Measurements from ENCODE around the gene ZNF423. TPM values are rescaled to one million over a fixed set of nuclear protein-coding genes. Genes with fewer than 3 reads are reported as not detected.

ZNF423 gene
- total RNA-seq, 2 experiments from 2014 or later = not detected

- TF ChIP-seq CTCF (IDR thresholded peaks at IDR 0.05) = no peak
- DNase-seq = no peak
- Mint-ChIP-seq H3K27me3 (peaks cover 26% of the 10 kb centered on the region), H3K4me1 (ENCODE audit: low read depth) (no peaks in the 10 kb centered on the region), H3K4me3 (no peak overlapping the region), H3K9me3 (no peaks in the 10 kb centered on the region), H3K27ac (no peak overlapping the region), H3K36me3 (ENCODE audit: low read depth) (no peaks in the 10 kb centered on the region)
- intact Hi-C loops (cut with micrococcal nuclease) = no loop called here
- POLR2A ChIA-PET = no interaction called here
- ATAC-seq = no peak
- CTCF ChIA-PET = no interaction called here
These were observed 4.5 kb downstream of the ZNF423 start for GRCh38 chr16:49851468-49851787.

DNA sequence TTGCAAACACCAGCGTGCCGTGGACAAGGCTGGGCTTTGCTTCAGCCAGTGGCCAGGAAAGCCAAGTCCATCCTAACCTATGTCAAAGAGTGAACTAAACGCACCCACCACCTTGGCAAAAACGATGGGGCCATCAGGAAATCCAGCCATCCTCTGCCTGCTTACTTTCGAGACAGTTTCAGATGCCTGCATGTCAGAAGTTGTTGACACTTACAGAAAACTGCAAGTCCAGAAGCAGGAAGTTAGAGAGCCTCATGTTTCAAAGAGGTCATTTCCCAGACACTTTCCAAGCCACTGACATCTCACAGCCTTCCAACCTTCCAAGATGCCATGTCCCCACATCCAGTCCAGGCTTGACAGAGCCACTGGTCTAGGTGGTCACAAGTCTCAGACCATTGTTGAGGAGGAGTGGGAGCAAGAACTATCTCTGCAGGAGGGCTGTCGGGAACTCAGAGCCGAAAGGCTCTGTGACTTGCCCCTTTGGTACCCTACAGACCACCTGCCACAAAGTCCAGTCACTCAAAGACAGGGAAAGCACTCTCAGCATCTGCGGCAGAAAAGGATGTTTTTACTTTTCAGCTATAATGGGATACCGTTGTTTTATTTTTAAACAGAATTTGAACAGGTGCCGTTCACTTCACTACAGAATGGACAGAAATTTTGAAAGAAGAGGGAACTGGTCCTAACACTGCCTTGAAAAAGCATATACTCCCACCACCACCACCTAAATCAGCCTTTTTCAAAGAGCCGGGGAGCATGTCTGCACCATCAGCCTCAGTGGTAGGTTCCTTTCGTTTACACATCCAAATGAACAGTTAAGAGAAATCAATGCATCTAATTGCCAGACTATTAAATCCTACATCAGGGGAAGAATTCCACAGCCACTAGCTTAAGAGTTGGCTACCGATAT, 5.1 kb downstream of the ZNF423 start:
- H3K36me3 Mint-ChIP-seq (ENCODE audit: low read depth) = no peaks in the 10 kb centered on the region
- no peaks in the 10 kb centered on the region for H3K4me1 Mint-ChIP-seq (ENCODE audit: low read depth)
- no peak overlapping the region for H3K27ac Mint-ChIP-seq
- DNase-seq (no peak), ATAC-seq (no peak)
- H3K4me3 Mint-ChIP-seq = no peak overlapping the region
- intact Hi-C loops (cut with micrococcal nuclease) = no loop called here
- H3K9me3 Mint-ChIP-seq = no peaks in the 10 kb centered on the region
- POLR2A ChIA-PET = no interaction called here
- peaks cover 28% of the 10 kb centered on the region for H3K27me3 Mint-ChIP-seq
- TF ChIP-seq CTCF (IDR thresholded peaks at IDR 0.05) = no peak
- CTCF ChIA-PET = no interaction called here

GRCh38 chr16:49849754-49850108, 6.2 kb downstream of the ZNF423 start:
- Mint-ChIP-seq H3K36me3 (ENCODE audit: low read depth) (no peaks in the 10 kb centered on the region), H3K9me3 (no peaks in the 10 kb centered on the region), H3K4me3 (no peak overlapping the region), H3K27me3 (peaks cover 28% of the 10 kb centered on the region), H3K27ac (no peak overlapping the region), H3K4me1 (ENCODE audit: low read depth) (no peaks in the 10 kb centered on the region)
- ChIA-PET CTCF (interaction anchor here (1.3 kb wide), 1 partner anchor 8 kb away, joined by 6 read pairs; no protein-coding TSS in a partner anchor), POLR2A (interaction anchor here (1.6 kb wide), 1 partner anchor 8 kb away, joined by 3 read pairs; no protein-coding TSS in a partner anchor)
- intact Hi-C loops (cut with micrococcal nuclease) = no loop called here
- TF ChIP-seq CTCF (IDR thresholded peaks at IDR 0.05) = no peak
- no peak for ATAC-seq
- no peak for DNase-seq

- H3K9me3 Mint-ChIP-seq = no peaks in the 10 kb centered on the region
- ChIA-PET POLR2A (interaction anchor here (1.6 kb wide), 1 partner anchor 8 kb away, joined by 3 read pairs; no protein-coding TSS in a partner anchor), CTCF (interaction anchor here (1.3 kb wide), 1 partner anchor 9 kb away, joined by 6 read pairs; no protein-coding TSS in a partner anchor)
- no peak overlapping the region for H3K4me3 Mint-ChIP-seq
- ATAC-seq (no peak), DNase-seq (no peak)
- no peak for TF ChIP-seq CTCF (IDR thresholded peaks at IDR 0.05)
- peaks cover 25% of the 10 kb centered on the region for H3K27me3 Mint-ChIP-seq
- H3K27ac Mint-ChIP-seq = no peak overlapping the region
- H3K36me3 Mint-ChIP-seq (ENCODE audit: low read depth) = no peaks in the 10 kb centered on the region
- intact Hi-C loops (cut with micrococcal nuclease) = no loop called here
- no peaks in the 10 kb centered on the region for H3K4me1 Mint-ChIP-seq (ENCODE audit: low read depth)
These were observed 6.7 kb downstream of the ZNF423 start for GRCh38 chr16:49849037-49849753.

DNA sequence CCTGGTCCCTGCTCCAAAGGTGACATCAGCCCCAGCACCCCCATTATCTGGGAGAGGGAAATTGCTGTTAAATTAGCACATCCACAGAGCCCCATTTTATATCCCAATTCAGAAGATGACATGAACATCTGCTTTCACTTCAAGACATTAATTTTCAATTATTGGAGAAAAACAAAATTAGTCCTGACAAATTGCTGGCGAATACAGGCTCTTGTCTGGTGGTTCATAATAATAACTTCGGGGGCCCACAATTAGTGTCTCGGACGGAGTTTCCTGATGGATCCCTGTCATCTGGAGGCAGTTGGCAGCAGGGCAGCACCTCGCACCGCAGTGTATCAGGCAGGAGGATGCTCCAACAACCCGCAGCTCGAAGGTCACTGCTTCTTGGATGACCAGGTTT, 7.4 kb downstream of the ZNF423 start:
- DNase-seq (no peak), ATAC-seq (no peak)
- no peak overlapping the region for H3K4me3 Mint-ChIP-seq
- H3K27ac Mint-ChIP-seq = no peak overlapping the region
- H3K36me3 Mint-ChIP-seq (ENCODE audit: low read depth) = no peaks in the 10 kb centered on the region
- H3K27me3 Mint-ChIP-seq = peaks cover 19% of the 10 kb centered on the region
- no peaks in the 10 kb centered on the region for H3K9me3 Mint-ChIP-seq
- no peak for TF ChIP-seq CTCF (IDR thresholded peaks at IDR 0.05)
- intact Hi-C loops (cut with micrococcal nuclease) = no loop called here
- CTCF ChIA-PET = no interaction called here
- no peaks in the 10 kb centered on the region for H3K4me1 Mint-ChIP-seq (ENCODE audit: low read depth)
- POLR2A ChIA-PET = interaction anchor here (1.6 kb wide), 1 partner anchor 9 kb away, joined by 3 read pairs; no protein-coding TSS in a partner anchor

Measured in activated CD8-positive, alpha-beta T cell treated with anti-CD3 and anti-CD28 coated beads for 36 hours (primary cell).